Femur (tissue), 1 donor: ENCODE results near the gene SWI5.

Source experiments
- DNase-seq: peaks from one replicate; pipeline ENCODE4 v3.0.0-alpha.2; 2017

Gene SWI5

DNA sequence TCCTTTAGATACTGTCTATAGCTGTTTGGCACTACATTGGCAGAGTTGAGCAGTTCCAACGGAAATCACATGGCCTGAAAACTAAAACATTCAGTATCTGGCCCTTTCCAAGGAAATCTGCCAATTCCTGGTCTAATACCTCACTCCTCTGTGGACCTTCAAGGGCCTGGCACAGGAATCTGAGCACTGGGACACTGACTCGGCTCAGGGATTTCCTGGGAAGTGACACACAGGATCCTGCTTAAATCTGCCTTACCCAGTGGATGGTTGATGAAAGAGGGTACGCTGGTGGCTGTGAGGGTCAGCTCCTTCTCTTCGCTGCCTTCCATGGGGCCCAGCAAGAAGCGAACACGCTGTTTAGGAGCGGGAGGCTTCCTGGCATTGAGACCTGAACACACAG is 45.3 kb downstream of the SWI5 start:
- DNase-seq: no peak

DNA sequence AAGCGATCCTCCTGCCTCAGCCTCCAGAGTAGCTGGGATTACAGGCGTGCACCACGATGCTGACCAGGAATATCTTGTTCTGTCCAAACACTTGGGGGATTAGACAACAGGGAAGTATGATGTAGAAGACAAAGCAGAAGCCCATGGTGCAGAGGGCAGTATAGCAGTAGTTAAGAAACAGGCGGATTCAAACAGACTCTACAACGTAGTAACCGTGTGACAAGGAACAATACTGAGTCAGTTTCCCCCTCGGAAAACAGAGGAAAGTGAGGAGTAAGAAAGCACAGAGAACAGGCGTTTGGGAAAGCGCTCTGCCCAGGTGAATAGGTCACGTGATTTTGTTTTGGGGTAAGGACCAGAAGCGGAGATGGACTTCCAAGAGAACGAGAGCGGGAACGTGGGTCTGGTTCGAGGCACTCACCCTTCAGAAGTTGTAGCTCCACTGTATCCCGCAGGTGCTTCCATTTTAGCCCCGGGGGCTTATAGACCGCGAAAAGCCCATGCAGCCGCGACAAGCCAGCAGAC is 45.9 kb downstream of the SWI5 start:
- DNase-seq: no peak

DNA sequence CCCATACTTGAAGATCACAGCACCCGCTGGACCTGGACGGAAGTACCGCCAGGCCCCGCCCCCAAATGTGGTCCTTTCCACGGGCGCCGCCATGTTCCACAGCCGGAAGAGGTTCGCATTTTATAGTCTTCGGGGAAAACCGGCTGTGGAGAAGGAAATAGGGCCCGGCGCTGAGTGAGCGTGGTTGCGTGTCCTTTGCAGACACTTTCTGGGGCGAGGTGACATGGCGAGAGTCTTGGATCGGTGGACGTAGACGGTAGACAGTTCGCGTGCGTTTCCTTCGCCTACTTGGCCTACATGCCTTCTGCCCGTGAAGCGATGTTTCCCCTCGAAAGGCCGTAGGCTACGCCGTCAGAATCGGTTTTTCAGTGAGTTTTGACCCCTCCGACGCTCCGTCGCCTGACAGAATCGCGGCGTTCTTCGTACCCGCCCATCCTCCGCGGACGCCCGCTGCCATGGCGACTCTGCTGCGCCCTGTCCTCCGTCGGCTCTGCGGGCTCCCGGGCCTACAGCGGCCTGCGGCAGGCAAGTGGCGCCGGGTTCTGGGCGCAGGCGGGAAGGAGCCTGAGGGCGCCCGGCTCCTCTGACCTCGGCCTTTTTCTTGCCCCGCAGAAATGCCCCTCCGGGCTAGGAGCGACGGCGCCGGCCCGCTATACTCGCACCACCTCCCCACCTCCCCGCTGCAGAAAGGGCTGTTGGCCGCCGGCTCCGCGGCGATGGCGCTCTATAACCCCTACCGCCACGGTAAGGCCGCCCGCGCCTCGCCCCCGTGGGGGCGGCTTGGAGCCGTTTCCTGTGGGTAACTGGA is 46.5 kb downstream of the SWI5 start, which contains the start of the genes COQ4 and TRUB2:
COQ4 (plus strand) TSS at position 436 of the 808 bp plus-strand sequence; CDS start at position 456, 20 bp downstream.
TRUB2 (minus strand) TSS at position 44 of the 808 bp plus-strand sequence; CDS start at position 5, 39 bp downstream.
- DNase-seq: peak; percentile 96

DNA sequence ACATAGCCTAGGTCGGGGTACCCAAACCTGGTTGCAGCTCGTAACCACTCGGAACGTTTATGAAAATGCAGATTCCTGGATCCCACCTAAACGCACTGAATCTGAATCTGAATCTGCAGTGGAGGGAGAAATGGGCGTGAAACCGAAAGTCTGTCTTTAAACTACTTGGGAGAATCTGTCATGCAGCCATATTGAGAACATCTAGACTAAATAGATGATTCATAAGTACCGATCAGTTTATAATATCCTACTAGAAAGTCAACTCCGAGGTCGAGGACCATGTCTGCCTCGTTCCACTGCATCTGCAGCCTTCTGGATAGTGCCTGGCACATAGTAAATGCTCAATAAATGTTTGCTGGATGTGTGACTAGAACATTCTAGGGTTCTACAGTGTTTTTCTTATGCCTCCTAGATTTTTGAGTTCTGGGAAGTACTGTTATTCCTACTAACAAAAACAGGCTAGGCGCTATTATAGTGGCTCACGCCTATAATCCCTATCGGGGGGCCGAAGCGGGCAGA is 47.2 kb downstream of the SWI5 start:
- no peak for DNase-seq

DNA sequence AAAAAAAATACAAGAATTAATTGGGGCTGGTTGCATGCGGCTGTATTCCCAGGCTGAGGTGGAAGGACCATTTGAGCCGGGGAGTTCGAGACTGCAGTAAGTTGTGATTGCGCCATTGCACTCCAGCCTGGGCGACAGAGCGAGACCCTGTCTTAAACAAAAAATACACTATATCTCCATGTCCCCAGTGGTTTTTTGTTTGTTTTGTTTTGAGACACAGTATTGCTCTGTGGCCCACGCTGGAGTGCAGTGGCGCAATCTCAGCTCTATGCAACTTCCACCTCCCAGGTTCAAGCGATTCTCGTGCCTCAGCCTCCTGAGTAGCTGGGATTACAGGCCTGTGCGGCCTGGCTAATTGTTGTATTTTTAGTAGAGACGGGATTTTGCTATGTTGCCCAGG is 47.7 kb downstream of the SWI5 start:
- no peak for DNase-seq

DNA sequence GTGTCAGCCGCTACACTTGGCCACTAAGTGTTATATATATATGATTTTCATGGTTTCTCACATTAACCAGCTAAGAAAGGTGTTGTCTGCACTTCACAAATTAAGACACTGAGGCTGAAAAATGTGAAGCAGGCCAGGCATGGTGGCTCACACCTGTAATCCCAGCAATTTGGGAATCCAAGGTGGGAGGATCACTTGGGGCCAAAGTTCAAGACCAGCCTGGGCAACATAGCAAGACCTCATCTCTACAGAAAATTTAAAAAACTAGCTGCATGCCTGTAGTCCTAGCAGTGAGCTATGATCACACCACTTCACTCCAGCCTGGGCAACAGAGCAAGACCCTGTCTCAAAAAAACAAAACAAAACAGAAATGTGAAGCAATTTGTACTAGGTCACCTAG is 48.3 kb downstream of the SWI5 start:
- DNase-seq: no peak

DNA sequence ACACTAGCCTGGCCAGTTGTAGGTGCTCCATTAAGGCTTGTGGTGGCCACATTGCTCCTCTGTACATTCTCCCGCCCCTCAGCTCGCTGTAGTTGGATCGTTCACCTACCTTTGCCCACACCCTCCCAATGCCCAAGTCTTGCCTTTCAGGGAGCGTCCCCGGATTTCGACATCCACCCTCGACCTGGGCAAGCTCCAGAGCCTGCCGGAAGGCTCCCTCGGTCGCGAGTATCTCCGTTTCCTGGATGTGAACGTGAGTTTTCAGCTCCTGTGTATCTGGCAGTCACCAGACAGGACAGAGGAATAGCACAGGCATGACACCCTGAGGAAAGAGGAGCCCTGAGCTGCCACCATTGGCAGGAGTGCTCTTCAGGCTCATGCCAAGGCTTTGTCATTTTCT is 49.6 kb downstream of the SWI5 start:
- DNase-seq: no peak

DNA sequence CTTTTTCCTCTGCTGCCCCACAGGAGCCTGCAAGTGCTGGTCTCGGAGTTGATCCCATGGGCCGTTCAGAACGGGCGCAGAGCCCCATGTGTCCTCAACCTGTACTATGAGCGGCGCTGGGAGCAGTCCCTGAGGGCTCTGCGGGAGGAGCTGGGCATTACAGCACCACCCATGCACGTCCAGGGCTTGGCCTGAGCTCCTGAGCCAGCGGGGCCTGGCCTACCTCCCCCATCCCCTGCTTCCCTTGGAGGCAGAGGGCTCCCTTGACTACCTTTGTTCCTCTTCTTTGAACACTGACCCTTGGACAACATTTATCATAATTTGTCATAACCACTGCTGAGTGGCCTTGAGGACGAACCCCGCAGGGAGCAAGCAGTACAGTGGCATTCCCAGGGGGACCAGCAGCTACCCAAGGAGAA is 57.4 kb downstream of the SWI5 start:
- DNase-seq: no peak

DNA sequence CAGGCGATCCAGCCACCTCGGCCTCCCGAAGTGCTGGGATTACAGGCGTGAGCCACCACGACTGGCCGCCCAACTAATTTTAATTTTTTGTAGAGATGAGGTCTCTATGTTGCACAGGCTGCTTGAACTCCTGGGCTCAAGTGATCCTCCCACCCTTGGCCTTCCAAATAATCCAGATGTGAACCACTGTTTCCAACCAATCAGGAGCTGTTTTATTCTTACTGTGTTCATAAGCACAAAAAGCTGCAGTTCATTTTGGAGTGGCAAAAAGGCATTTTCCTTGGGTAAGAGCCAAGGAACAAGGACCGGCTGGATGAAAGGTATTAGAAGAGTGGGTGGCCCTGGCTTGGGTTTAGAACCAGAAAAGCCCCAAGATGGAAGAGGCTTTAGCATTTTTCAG is 59.1 kb downstream of the SWI5 start:
- DNase-seq: no peak

DNA sequence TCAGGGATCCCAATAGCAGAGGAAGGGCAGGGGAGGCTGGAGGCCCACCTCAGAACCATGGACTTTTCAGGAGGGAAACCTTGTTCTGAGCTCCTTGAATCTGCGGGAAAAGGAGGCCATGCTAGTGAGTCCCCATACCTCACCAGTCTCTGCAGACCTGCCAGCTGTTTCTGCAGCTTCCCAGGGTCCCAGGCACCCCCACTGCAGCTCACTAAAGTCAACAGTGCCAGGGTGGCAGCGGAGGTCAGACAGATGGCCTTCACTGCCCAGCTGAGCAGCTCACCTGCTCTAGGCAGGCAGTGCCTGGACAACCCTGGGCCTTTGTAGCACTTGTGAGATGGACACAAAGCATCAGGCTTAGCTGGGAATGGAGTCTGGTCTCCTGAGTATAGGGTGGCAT is 59.8 kb downstream of the SWI5 start:
- no peak for DNase-seq

DNA sequence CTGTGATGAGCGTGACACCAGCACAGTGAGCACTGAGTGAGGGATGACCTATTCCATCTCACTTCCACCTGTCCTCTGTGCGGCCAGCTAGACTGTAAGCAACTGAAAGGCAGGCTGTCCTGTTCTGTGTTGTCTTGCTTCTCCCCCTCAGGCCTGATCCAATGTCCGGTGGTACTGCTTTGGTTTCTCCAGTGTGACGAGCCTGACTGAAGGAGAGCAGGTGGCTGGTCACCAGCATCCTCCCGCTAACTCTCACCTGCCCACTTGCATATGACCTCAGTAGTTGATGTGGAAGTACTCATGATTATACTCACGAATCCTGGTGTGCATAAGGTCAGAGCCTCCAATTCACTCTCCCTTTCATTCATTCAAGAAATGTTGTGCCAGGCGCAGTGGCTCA is 61.9 kb downstream of the SWI5 start:
- no peak for DNase-seq
